BLaER1 treated with 17β-estradiol and CSF1 and Interleukin-3, amounts not matched to agents 10 nM and 100 nM (cell line): ENCODE measurements around the gene CCDC192.
A peak's percentile ranks its signal among the peaks of the same experiment; 100 is the strongest.

Experiments used
- H3K27ac ChIP-seq, 11 experiments: shearing (Covaris generic); formaldehyde crosslinking; 2 replicates each; pipeline ENCODE4 v1.8.1; 2022
- H3K27me3 ChIP-seq, 11 experiments: shearing (Covaris generic); formaldehyde crosslinking; 2 replicates each; pipeline ENCODE4 v1.8.1; 2022
- H3K36me3 ChIP-seq, 11 experiments: shearing (Covaris generic); formaldehyde crosslinking; 2 replicates each; pipeline ENCODE4 v1.8.1; 2022
- H3K4me1 ChIP-seq, 10 experiments: shearing (Covaris generic); formaldehyde crosslinking; 2 replicates each; pipeline ENCODE4 v1.8.1; 2022
- H3K4me2 ChIP-seq, 11 experiments: shearing (Covaris generic); formaldehyde crosslinking; 2 replicates each; pipeline ENCODE4 v1.8.1; 2022
- H3K4me3 ChIP-seq, 10 experiments: shearing (Covaris generic); formaldehyde crosslinking; 2 replicates each; pipeline ENCODE4 v1.8.1; 2022
- H3K9ac ChIP-seq, 11 experiments: shearing (Covaris generic); formaldehyde crosslinking; 2 replicates each; pipeline ENCODE4 v1.8.1; 2022
- H3K9me3 ChIP-seq, 11 experiments: shearing (Covaris generic); formaldehyde crosslinking; replicated peaks in 1 of 11; 2 replicates each; pipeline ENCODE4 v1.8.1; 2022
- H4K20me1 ChIP-seq, 11 experiments: shearing (Covaris generic); formaldehyde crosslinking; 2 replicates each; pipeline ENCODE4 v1.8.1; 2022
- Cebpa-rat ChIP-seq, 11 experiments: shearing (Covaris generic); IDR thresholded peaks; 2 replicates each; pipeline ENCODE4 v1.8.1; 2022

The CCDC192 gene

DNA sequence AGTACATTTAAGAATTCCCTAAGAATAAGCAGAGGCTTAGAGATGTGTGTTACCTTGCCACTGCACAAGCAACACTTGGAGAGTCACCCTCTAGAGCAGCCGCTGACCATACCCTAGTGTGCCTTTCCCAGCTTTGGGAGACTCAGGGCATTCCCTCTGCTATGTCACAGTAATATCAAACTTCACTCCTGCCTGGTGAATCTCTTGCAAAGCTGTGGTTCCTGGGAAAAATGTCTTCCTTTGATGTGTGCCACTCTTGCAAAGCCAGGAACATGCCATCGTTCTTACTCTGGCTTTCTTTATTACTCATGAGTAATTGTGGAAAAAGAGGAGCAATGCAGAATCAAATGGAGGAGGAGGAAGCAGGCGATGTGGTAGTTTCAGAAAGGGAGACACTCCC is 173.2 kb downstream of the CCDC192 start:
- peaks cover 0 to 7% (median 5%) of the 10 kb centered on the region in 10 experiments; a peak in 8 of 20 replicates for H3K4me1 ChIP-seq
- no peaks in the 10 kb centered on the region for H3K36me3 ChIP-seq
- no peaks in the 10 kb centered on the region for H3K27me3 ChIP-seq
- TF ChIP-seq Cebpa-rat (IDR thresholded peaks at IDR 0.05) = no peak
- no peak overlapping the region for H3K27ac ChIP-seq
- no peak overlapping the region for H3K9ac ChIP-seq
- no peak overlapping the region for H3K4me3 ChIP-seq
- H3K4me2 ChIP-seq = no peak overlapping the region
- H3K9me3 ChIP-seq = no peaks in the 10 kb centered on the region
- H4K20me1 ChIP-seq = no peaks in the 10 kb centered on the region

DNA sequence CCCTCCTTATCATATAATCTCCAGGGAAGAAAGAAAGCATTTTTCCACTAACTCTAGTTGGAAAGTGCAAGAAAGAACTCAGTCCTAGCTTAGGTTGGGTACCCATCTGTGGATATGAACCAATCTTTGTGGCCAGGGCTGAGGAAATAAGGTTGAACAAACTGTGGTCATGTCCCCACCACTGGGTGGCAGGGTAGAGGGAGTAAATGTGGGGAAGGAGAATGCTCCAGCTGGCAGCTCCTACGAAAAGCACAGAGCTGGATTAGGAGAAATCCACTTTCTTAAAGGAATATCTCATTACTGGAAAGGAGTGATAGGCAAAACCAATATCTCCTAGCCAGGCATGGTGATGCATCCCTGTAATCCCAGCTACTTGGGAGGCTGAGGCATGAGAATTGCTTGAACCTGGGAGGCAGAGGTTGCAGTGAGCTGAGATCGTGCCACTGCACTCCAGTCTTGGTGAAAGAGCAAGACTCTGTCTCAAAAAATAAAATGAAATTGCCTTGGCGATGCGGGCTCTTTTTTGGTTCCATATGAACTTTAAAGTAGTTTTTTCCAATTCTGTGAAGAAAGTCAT is 175.1 kb downstream of the CCDC192 start:
- Histone ChIP-seq H4K20me1 (no peaks in the 10 kb centered on the region), H3K36me3 (no peaks in the 10 kb centered on the region), H3K4me1 (peaks cover 0 to 7% (median 5%) of the 10 kb centered on the region in 10 experiments; a peak in 8 of 20 replicates), H3K4me3 (no peak overlapping the region), H3K9ac (no peak overlapping the region), H3K27ac (no peak overlapping the region), H3K4me2 (no peak overlapping the region), H3K9me3 (no peaks in the 10 kb centered on the region), H3K27me3 (no peaks in the 10 kb centered on the region)
- no peak for TF ChIP-seq Cebpa-rat (IDR thresholded peaks at IDR 0.05)

DNA sequence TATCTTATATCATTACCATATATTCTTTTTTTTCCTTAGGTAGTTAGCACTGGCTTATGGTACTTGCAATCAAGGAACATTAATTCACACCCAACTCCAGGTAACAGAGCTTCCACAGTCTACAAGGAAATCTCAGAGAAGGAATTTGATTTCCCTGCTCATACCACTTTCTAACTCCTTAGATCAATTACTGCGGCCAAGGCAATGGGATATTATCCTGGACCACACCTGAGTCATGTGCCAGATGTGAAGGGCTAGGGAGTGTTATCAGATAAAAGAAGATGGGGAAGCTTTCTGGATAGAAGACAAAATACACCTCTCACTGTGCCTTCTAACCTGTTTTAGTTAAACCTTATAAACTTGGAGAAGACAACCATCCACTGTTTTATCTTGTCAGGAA is 181.2 kb downstream of the CCDC192 start:
- Histone ChIP-seq H3K4me1 (peaks cover 0 to 7% (median 0%) of the 10 kb centered on the region in 10 experiments; a peak in 1 of 20 replicates), H3K4me2 (no peak overlapping the region), H3K9ac (no peak overlapping the region), H4K20me1 (no peaks in the 10 kb centered on the region), H3K27ac (no peak overlapping the region), H3K9me3 (no peaks in the 10 kb centered on the region), H3K36me3 (no peaks in the 10 kb centered on the region), H3K27me3 (no peaks in the 10 kb centered on the region), H3K4me3 (no peak overlapping the region)
- no peak for TF ChIP-seq Cebpa-rat (IDR thresholded peaks at IDR 0.05)

DNA sequence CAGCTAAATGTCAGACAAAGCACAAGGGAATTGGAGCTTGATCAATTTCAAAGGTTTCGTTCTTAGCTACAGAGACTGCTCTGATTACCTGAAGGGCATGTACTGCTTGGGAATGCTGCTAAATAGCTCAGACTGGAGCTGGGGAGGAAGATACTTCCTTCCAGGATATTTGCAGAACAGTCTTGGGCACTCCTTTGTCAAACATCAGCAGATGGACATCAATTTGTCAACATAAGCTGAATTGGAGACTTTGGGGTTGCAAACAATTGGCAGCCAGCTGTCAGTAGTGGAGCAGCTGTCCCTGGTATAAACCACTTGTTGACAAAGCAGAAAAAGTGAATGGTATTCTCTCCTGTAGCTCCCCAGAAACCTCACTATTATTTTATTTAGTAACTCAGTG is 182.0 kb downstream of the CCDC192 start:
- no peaks in the 10 kb centered on the region for H3K9me3 ChIP-seq
- peaks cover 0 to 7% (median 0%) of the 10 kb centered on the region in 10 experiments; a peak in 1 of 20 replicates for H3K4me1 ChIP-seq
- H3K36me3 ChIP-seq = no peaks in the 10 kb centered on the region
- no peaks in the 10 kb centered on the region for H3K27me3 ChIP-seq
- no peak overlapping the region for H3K9ac ChIP-seq
- H3K27ac ChIP-seq = no peak overlapping the region
- H3K4me3 ChIP-seq = no peak overlapping the region
- H3K4me2 ChIP-seq = no peak overlapping the region
- no peaks in the 10 kb centered on the region for H4K20me1 ChIP-seq
- TF ChIP-seq Cebpa-rat (IDR thresholded peaks at IDR 0.05) = no peak

DNA sequence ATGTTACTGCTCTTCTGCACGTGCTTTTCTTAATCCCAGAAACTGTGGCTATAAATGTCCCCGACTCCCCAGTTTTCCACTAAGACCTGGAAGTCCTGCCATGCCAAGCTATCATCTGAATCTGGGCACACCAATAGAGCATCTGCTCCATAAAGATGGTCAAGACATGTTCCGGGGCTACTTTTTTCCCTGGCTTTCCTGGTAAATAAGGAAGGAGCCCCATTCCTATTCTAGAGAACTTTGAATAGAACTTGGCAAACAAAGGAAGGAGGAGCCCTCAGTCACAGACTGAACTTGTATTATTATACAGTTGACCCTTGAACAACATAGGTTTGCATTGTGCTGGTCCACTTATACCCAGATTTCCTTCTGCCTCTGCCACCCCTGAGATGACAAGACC is 182.9 kb downstream of the CCDC192 start:
- Histone ChIP-seq H3K9me3 (no peaks in the 10 kb centered on the region), H3K4me3 (no peak overlapping the region), H3K4me2 (no peak overlapping the region), H3K27ac (no peak overlapping the region), H3K27me3 (no peaks in the 10 kb centered on the region), H3K4me1 (peaks cover 0 to 7% (median 0%) of the 10 kb centered on the region in 10 experiments; a peak in 1 of 20 replicates), H4K20me1 (no peaks in the 10 kb centered on the region), H3K9ac (no peak overlapping the region), H3K36me3 (no peaks in the 10 kb centered on the region)
- TF ChIP-seq Cebpa-rat (IDR thresholded peaks at IDR 0.05) = no peak

DNA sequence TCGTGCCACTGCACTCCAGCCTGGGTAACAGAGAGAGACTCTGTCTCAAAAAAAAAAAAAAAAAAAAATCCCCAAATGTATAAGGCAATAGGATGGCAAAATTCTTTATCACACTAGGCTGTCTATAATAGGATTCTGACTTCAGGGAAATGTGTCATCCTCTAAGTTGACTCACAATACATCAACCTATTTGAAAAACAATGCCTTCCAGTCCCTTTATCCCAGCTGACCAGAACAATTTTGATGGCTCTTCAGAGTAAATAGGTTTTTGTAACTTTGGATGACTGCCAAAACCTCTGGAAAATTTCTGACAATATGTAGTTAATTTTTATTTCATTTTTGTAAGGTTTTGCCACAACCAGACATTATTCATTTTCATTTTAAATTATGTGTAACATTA is 184.1 kb downstream of the CCDC192 start:
- H3K27me3 ChIP-seq = no peaks in the 10 kb centered on the region
- H3K4me2 ChIP-seq = no peak overlapping the region
- no peak overlapping the region for H3K27ac ChIP-seq
- no peak for TF ChIP-seq Cebpa-rat (IDR thresholded peaks at IDR 0.05)
- H3K9me3 ChIP-seq = no peaks in the 10 kb centered on the region
- no peak overlapping the region for H3K9ac ChIP-seq
- H3K4me1 ChIP-seq = peaks cover 0 to 11% (median 4%) of the 10 kb centered on the region in 10 experiments; a peak in 12 of 20 replicates
- no peaks in the 10 kb centered on the region for H4K20me1 ChIP-seq
- H3K36me3 ChIP-seq = no peaks in the 10 kb centered on the region
- H3K4me3 ChIP-seq = no peak overlapping the region

DNA sequence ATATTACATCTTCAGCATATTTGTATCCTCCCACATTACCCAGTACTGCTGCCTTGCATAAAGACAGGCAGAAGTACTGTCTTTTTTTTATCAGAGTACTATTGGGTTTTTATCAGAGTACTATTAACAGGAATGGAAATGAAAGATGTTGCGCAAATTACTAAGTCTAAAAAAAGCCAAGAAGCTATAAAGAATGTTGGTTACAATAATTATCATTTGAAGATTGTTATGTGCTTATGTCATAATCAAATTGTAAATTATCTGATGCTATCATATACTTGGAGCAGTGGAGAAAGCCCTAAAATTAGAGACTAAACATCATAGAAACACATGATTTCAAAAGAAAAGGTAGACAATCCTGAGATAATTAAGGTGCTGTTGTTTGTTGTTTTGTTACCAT is 188.8 kb downstream of the CCDC192 start:
- no peak overlapping the region for H3K4me3 ChIP-seq
- no peaks in the 10 kb centered on the region for H3K27me3 ChIP-seq
- H3K27ac ChIP-seq = no peak overlapping the region
- no peak overlapping the region for H3K9ac ChIP-seq
- peak overlapping the region in 5 of 11 experiments; percentile 24 to 62 (median 52); a peak in 5 of 22 replicates for H3K4me2 ChIP-seq
- TF ChIP-seq Cebpa-rat (IDR thresholded peaks at IDR 0.05) = no peak
- no peaks in the 10 kb centered on the region for H4K20me1 ChIP-seq
- no peaks in the 10 kb centered on the region for H3K36me3 ChIP-seq
- H3K9me3 ChIP-seq = no peaks in the 10 kb centered on the region
- H3K4me1 ChIP-seq = peaks cover 8 to 21% (median 11%) of the 10 kb centered on the region in 10 experiments; a peak in 18 of 20 replicates

DNA sequence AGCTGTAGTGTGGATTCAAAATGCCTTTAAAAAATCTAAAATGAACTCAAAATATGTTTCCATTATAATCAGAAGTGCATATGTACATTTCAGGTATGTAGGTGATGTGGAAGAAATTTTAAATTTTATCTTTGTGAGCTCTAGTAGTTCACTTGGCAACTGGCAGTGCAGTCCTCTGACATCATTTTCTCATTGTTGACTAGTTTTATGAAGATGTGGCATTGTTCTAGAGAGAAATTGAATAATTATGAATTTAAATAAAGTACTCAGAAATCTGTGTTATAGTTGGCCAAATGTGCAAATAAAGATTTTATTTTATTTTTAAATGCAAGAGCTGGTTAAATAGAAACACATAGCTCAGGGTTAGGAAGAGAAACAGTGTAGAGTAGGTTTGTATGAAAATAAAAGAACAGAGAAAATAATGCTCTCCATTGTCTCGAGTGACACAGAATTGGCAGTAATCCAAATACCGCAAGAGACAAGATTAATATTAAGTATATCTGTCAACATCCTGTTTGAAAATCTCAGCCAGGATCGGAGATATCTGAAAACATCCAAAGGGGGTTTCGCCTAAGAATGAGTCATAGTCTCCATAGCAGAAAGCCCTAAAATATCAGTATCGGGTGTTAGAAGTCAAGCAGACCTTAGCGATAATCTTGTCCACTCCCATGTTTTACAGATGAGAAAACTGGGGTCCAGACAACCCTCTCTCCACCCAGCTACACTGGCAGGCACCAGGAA is 189.4 kb downstream of the CCDC192 start:
- H3K36me3 ChIP-seq = no peaks in the 10 kb centered on the region
- no peaks in the 10 kb centered on the region for H4K20me1 ChIP-seq
- H3K4me3 ChIP-seq = no peak overlapping the region
- no peak for TF ChIP-seq Cebpa-rat (IDR thresholded peaks at IDR 0.05)
- no peaks in the 10 kb centered on the region for H3K27me3 ChIP-seq
- no peak overlapping the region for H3K9ac ChIP-seq
- no peak overlapping the region for H3K27ac ChIP-seq
- H3K9me3 ChIP-seq = no peaks in the 10 kb centered on the region
- peaks cover 8 to 21% (median 11%) of the 10 kb centered on the region in 10 experiments; a peak in 18 of 20 replicates for H3K4me1 ChIP-seq
- H3K4me2 ChIP-seq = peak overlapping the region; percentile 3 to 62 (median 47); a peak in 19 of 22 replicates

DNA sequence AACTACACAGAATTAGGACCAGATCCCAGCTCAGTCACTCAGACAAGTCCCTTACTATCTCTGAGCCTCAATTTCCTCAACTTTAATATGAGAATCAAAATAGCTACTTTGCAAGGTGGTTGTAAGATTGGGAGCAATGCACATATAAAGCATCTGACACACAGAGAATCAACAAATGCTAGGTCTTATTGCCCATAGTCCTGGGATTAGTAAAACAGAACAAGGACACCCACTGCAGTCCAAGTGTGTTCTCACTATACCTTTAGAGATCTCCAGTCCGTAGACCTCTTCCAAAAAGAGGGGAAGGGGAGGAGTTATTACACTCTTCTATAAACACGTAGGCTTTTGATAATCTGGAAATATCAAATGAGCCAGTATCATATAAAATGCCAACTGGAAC is 190.0 kb downstream of the CCDC192 start:
- Histone ChIP-seq H3K4me2 (peak overlapping the region in 10 of 11 experiments; percentile 3 to 62 (median 47); a peak in 18 of 22 replicates), H3K36me3 (no peaks in the 10 kb centered on the region), H4K20me1 (no peaks in the 10 kb centered on the region), H3K27me3 (no peaks in the 10 kb centered on the region), H3K9me3 (no peaks in the 10 kb centered on the region), H3K4me3 (no peak overlapping the region), H3K9ac (no peak overlapping the region), H3K4me1 (peaks cover 8 to 21% (median 11%) of the 10 kb centered on the region in 10 experiments; a peak in 18 of 20 replicates), H3K27ac (no peak overlapping the region)
- no peak for TF ChIP-seq Cebpa-rat (IDR thresholded peaks at IDR 0.05)
